SK-N-SH (cell line): ENCODE measurements around the gene SEC14L6. TPM values are rescaled to one million over a fixed set of nuclear protein-coding genes. Genes with fewer than 3 reads are reported as not detected.

ENCODE experiments used
- CTCF ChIA-PET: fragments of 300-600, 350-600 bp; formaldehyde crosslinking; extraction: SDS; loops from one replicate; lab custom pipeline; 2021; lab: Yijun Ruan, JAX
- POLR2A ChIA-PET: fragments of 350-600 bp; sonication (Branson Sonifier 250); formaldehyde crosslinking; extraction: SDS; loops from one replicate; lab custom pipeline; 2020; ENCODE audit warnings: antibody characterized with exemption, inconsistent platforms; lab: Yijun Ruan, JAX
- DNase-seq: peaks from one replicate; pipeline ENCODE4 v3.0.0; 2012
- H2AFZ ChIP-seq: fragments of 200-600 bp; sonication (generic); 2 replicates; pipeline ENCODE4 v1.8.1; 2016; ENCODE audit warnings: antibody characterized with exemption, mild to moderate bottlenecking, low read depth
- H3F3A ChIP-seq: fragments of 200-600 bp; sonication (generic); replicated peaks from 2 replicates; pipeline ENCODE3; 2016; ENCODE audit warnings: antibody characterized with exemption, mild to moderate bottlenecking; ENCODE audit not compliant: insufficient read depth
- H3K27ac ChIP-seq, 2 experiments: fragments of 200-500 bp in 1 of 2; fragments of 200-600 bp in 1 of 2; sonication (Bioruptor generic) in 1 of 2; sonication (generic), shearing (Covaris generic) in 1 of 2; 2 replicates each; pipeline versions ENCODE4 v1.5.1 to v1.6.1; 2014 to 2016; ENCODE audit warnings: low read depth in 2 of 2, inconsistent platforms in 1 of 2, low read length in 1 of 2, mild to moderate bottlenecking in 1 of 2, mixed read lengths in 1 of 2
- H3K27me3 ChIP-seq: fragments of 200-600 bp; sonication (generic), shearing (Covaris generic); 2 replicates; pipeline ENCODE4 v1.6.1; 2016; ENCODE audit warnings: mixed run types; ENCODE audit not compliant: insufficient read depth
- H3K36me3 ChIP-seq, 2 experiments: fragments of 200-500 bp in 1 of 2; fragments of 200-600 bp in 1 of 2; sonication (Bioruptor generic) in 1 of 2; sonication (generic) in 1 of 2; replicated peaks in 1 of 2; 2 replicates each; pipeline versions ENCODE3 to v1.5.1; 2014 to 2016; ENCODE audit warnings: low read length in 1 of 2, mild to moderate bottlenecking in 1 of 2; ENCODE audit not compliant: insufficient read depth in 2 of 2, control insufficient read depth in 1 of 2
- H3K4me1 ChIP-seq, 2 experiments: fragments of 200-500 bp in 1 of 2; fragments of 200-600 bp in 1 of 2; sonication (Bioruptor generic) in 1 of 2; sonication (generic), shearing (Covaris generic) in 1 of 2; 2 replicates each; pipeline versions ENCODE4 v1.5.1 to v1.6.1; 2014 to 2016; ENCODE audit warnings: low read depth in 1 of 2, low read length in 1 of 2, mixed run types in 1 of 2; ENCODE audit not compliant: insufficient read depth in 2 of 2, control insufficient read depth in 1 of 2
- H3K4me2 ChIP-seq: fragments of 200-600 bp; sonication (generic), shearing (Covaris generic); 2 replicates; pipeline ENCODE4 v1.6.1; 2017; ENCODE audit warnings: mixed run types
- H3K4me3 ChIP-seq, 2 experiments: fragments of 200-500 bp in 1 of 2; fragments of 200-600 bp in 1 of 2; sonication (Bioruptor generic) in 1 of 2; sonication (generic), shearing (Covaris generic) in 1 of 2; 2 replicates each; pipeline versions ENCODE4 v1.5.1 to v1.8.1; 2014 to 2016; ENCODE audit warnings: low read depth in 2 of 2, inconsistent platforms in 1 of 2, low read length in 1 of 2, mild to moderate bottlenecking in 1 of 2, mixed read lengths in 1 of 2, moderate library complexity in 1 of 2
- H3K79me2 ChIP-seq: fragments of 200-600 bp; sonication (generic); 2 replicates; pipeline ENCODE4 v1.8.1; 2017; ENCODE audit warnings: mild to moderate bottlenecking; ENCODE audit not compliant: insufficient read depth
- H3K9ac ChIP-seq: fragments of 200-600 bp; sonication (generic); 2 replicates; pipeline ENCODE4 v1.6.1; 2017; ENCODE audit warnings: mixed run types
- H3K9me2 ChIP-seq: fragments of 200-600 bp; sonication (generic); 2 replicates; pipeline ENCODE4 v1.6.1; 2017; ENCODE audit warnings: mixed run types
- H3K9me3 ChIP-seq: fragments of 200-600 bp; sonication (generic); 2 replicates; pipeline ENCODE4 v1.6.1; 2017; ENCODE audit warnings: mixed run types, mild to moderate bottlenecking, moderate library complexity
- H4K20me1 ChIP-seq: fragments of 200-600 bp; sonication (generic); 2 replicates; pipeline ENCODE4 v1.6.1; 2017; ENCODE audit warnings: mild to moderate bottlenecking, mixed run types; ENCODE audit not compliant: insufficient read depth
- CHD2 ChIP-seq: fragments of 150-350 bp; IDR thresholded peaks from 2 replicates; pipeline ENCODE4 v1.6.1; 2018; ENCODE audit warnings: low read length; ENCODE audit not compliant: partially characterized antibody
- ELF1 ChIP-seq: IDR thresholded peaks from 2 replicates; pipeline ENCODE4 v1.4.0; 2012
- EZH2phosphoT487 ChIP-seq: fragments of 200-600 bp; sonication (generic); IDR thresholded peaks from 2 replicates; pipeline ENCODE4 v1.6.1; 2017; ENCODE audit warnings: low read depth, mixed run types, mild to moderate bottlenecking, antibody characterized with exemption, moderate library complexity, borderline replicate concordance
- FOXM1 ChIP-seq: IDR thresholded peaks from 2 replicates; pipeline ENCODE4 v1.4.0; 2012; ENCODE audit warnings: low read depth, mild to moderate bottlenecking
- JUND ChIP-seq: IDR thresholded peaks from 2 replicates; pipeline ENCODE4 v1.4.0; 2012
- MEF2A ChIP-seq: IDR thresholded peaks from 2 replicates; pipeline ENCODE4 v1.4.0; 2012; ENCODE audit warnings: low read depth, borderline replicate concordance
- MXI1 ChIP-seq: IDR thresholded peaks from 2 replicates; pipeline ENCODE4 v1.6.1; 2012; ENCODE audit warnings: mild to moderate bottlenecking, low read depth, low read length, improper control_type of control experiment
- NRF1 ChIP-seq: IDR thresholded peaks from 2 replicates; pipeline ENCODE4 v1.6.1; 2012; ENCODE audit warnings: low read depth, mild to moderate bottlenecking, low read length
- PBX3 ChIP-seq: IDR thresholded peaks from 2 replicates; pipeline ENCODE4; 2012
- POLR2AphosphoS5 ChIP-seq: IDR thresholded peaks from 2 replicates; pipeline ENCODE4 v1.6.1; 2012; ENCODE audit warnings: low read depth, low read length
- RAD21 ChIP-seq: IDR thresholded peaks from 2 replicates; pipeline ENCODE4 v1.6.1; 2012; ENCODE audit warnings: mild to moderate bottlenecking, low read length
- RCOR1 ChIP-seq: fragments of 150-350 bp; IDR thresholded peaks from 2 replicates; pipeline ENCODE4 v1.6.1; 2017; ENCODE audit warnings: antibody characterized with exemption, low read length
- RFX5 ChIP-seq: IDR thresholded peaks from 2 replicates; pipeline ENCODE4 v1.6.1; 2012; ENCODE audit warnings: mild to moderate bottlenecking, improper control_type of control experiment, low read length
- SIN3A ChIP-seq: IDR thresholded peaks from 2 replicates; pipeline ENCODE4 v1.6.1; 2012; ENCODE audit warnings: low read depth, mild to moderate bottlenecking, low read length, moderate library complexity, borderline replicate concordance
- SMC3 ChIP-seq: IDR thresholded peaks from 2 replicates; pipeline ENCODE4 v1.6.1; 2012; ENCODE audit warnings: low read depth, low read length, improper control_type of control experiment
- TEAD4 ChIP-seq: IDR thresholded peaks from 2 replicates; pipeline ENCODE4 v1.4.0; 2012; ENCODE audit warnings: mild to moderate bottlenecking, borderline replicate concordance; ENCODE audit not compliant: insufficient read depth
- ZBTB33 ChIP-seq: IDR thresholded peaks from 2 replicates; pipeline ENCODE4 v1.4.0; 2012; ENCODE audit warnings: low read depth, borderline replicate concordance
- WGBS: methylation state at CpG from one replicate; pipeline ENCODE4 v1.1.6; 2017; ENCODE audit warnings: low lambda C conversion rate; 5-methylcytosine and 5-hydroxymethylcytosine counted together
- polyA plus RNA-seq, 3 experiments: library from polyadenylated mRNA; depleted of rRNA; stranded (reverse); fragments of >200 nt; gene quantifications; 2 replicates each; pipeline ENCODE4 v1.2.3, GENCODE V29; 2012
- TF ChIP-seq, protein P1 (sequence below): fragments of 150-350 bp; IDR thresholded peaks from 2 replicates; pipeline ENCODE4 v1.6.1; 2016; ENCODE audit warnings: mild to moderate bottlenecking, low read depth, low read length
- TF ChIP-seq, protein P2 (sequence below): IDR thresholded peaks from 2 replicates; pipeline ENCODE4 v1.6.1; 2012; ENCODE audit warnings: mild to moderate bottlenecking, low read depth, low read length, moderate library complexity

Gene SEC14L6
- polyA plus RNA-seq, 1 of the 3 experiments (the other 2 are of a cell fraction) = not detected

- Histone ChIP-seq H3K36me3 (no peaks in the 10 kb centered on the region), H3K9me3 (no peaks in the 10 kb centered on the region), H3K9ac (no peak overlapping the region), H3K4me3 (no peak overlapping the region), H4K20me1 (no peaks in the 10 kb centered on the region), H3K9me2 (no peaks in the 10 kb centered on the region), H2AFZ (no peak overlapping the region), H3F3A (no peaks in the 10 kb centered on the region), H3K27ac (no peak overlapping the region), H3K4me1 (no peaks in the 10 kb centered on the region), H3K79me2 (no peaks in the 10 kb centered on the region), H3K27me3 (no peaks in the 10 kb centered on the region), H3K4me2 (no peak overlapping the region)
- TF ChIP-seq EZH2phosphoT487 (no peak), RAD21 (no peak), SMC3 (no peak), MEF2A (no peak), MXI1 (no peak), RFX5 (no peak), TEAD4 (no peak), SIN3A (no peak), ZBTB33 (no peak), FOXM1 (no peak), PBX3 (no peak), ELF1 (no peak), NRF1 (no peak), CHD2 (no peak), RCOR1 (no peak), JUND (no peak), POLR2AphosphoS5 (no peak)
- TF ChIP-seq, protein P1, sequence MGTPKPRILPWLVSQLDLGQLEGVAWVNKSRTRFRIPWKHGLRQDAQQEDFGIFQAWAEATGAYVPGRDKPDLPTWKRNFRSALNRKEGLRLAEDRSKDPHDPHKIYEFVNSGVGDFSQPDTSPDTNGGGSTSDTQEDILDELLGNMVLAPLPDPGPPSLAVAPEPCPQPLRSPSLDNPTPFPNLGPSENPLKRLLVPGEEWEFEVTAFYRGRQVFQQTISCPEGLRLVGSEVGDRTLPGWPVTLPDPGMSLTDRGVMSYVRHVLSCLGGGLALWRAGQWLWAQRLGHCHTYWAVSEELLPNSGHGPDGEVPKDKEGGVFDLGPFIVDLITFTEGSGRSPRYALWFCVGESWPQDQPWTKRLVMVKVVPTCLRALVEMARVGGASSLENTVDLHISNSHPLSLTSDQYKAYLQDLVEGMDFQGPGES = no peak
- TF ChIP-seq, protein P2, sequence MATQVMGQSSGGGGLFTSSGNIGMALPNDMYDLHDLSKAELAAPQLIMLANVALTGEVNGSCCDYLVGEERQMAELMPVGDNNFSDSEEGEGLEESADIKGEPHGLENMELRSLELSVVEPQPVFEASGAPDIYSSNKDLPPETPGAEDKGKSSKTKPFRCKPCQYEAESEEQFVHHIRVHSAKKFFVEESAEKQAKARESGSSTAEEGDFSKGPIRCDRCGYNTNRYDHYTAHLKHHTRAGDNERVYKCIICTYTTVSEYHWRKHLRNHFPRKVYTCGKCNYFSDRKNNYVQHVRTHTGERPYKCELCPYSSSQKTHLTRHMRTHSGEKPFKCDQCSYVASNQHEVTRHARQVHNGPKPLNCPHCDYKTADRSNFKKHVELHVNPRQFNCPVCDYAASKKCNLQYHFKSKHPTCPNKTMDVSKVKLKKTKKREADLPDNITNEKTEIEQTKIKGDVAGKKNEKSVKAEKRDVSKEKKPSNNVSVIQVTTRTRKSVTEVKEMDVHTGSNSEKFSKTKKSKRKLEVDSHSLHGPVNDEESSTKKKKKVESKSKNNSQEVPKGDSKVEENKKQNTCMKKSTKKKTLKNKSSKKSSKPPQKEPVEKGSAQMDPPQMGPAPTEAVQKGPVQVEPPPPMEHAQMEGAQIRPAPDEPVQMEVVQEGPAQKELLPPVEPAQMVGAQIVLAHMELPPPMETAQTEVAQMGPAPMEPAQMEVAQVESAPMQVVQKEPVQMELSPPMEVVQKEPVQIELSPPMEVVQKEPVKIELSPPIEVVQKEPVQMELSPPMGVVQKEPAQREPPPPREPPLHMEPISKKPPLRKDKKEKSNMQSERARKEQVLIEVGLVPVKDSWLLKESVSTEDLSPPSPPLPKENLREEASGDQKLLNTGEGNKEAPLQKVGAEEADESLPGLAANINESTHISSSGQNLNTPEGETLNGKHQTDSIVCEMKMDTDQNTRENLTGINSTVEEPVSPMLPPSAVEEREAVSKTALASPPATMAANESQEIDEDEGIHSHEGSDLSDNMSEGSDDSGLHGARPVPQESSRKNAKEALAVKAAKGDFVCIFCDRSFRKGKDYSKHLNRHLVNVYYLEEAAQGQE = no peak
- WGBS = 65% methylated on average over 6 of the region's 6 CpGs
- POLR2A ChIA-PET = no interaction called here
- CTCF ChIA-PET = interaction anchor here (0.6 kb wide), 1 partner anchor 118 kb away, joined by 3 read pairs; no protein-coding TSS in a partner anchor
- DNase-seq = no peak
Measured at GRCh38 chr22:30516273-30516672, 30.3 kb downstream of the SEC14L6 start.
